ENCODE data around the gene SLC25A22.

SLC25A22 gene

DNA sequence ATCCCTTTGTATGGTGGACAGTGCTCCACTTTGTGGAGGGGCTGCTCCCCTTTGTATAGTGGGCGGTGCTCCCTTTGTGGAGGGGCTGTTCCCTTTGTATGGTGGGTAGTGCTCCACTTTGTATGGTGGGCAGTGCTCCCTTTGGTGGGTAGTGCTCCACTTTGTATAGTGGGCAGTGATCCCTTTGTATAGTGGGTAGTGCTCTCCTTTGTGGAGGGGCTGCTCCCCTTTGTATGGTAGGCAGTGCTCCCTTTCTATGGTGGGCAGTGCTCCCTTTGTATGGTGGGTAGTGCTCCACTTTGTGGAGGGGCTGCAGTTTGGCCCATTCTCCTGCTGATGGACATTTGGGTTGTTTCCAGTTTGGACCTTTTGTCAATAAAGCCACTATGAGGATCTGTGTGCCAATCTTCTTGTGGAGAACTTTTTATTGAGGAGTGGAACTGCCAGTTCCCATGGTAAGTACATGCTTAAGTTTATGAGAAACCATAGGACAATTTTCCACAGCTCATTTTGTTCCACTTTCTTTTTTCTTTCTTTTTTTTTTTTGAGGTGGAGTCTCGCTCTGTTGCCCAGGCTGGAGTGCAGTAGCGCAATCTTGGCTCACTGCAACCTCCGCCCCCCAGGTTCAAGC is 55.4 kb downstream of the SLC25A22 start:
- no peaks in the 10 kb centered on the region for H3K36me3 Mint-ChIP-seq
- DNase-seq (ENCODE audit: low spot score in 2 of 2) (no peak), ATAC-seq (ENCODE audit: low read depth) (no peak)
- no peaks in the 10 kb centered on the region for H3K9me3 Mint-ChIP-seq
- H3K4me1 Mint-ChIP-seq: peaks cover 6% of the 10 kb centered on the region
- peaks cover 6% of the 10 kb centered on the region for H3K27me3 Mint-ChIP-seq
- H3K4me3 Mint-ChIP-seq: no peak overlapping the region
- no peak overlapping the region for H3K27ac Mint-ChIP-seq

DNA sequence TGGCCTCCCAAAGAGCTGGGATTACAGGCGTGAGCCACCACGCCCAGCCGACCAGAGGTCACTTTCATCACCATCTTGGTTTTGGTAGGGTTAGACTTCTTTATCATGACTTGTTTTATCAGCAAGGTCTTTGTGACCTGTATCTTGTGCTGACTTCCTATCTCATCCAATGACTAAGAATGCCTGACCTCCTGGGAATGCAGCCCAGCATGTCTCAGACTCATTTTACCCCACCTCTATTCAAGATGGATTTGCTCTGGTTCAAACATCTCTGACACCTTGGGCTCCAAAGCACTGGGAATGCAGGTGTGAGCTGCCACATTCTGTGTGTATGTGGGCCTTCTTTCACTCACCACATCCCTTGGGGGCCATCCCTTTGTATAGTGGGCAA is 55.9 kb downstream of the SLC25A22 start:
- Mint-ChIP-seq H3K9me3 (no peaks in the 10 kb centered on the region), H3K27ac (no peak overlapping the region), H3K4me1 (peaks cover 10% of the 10 kb centered on the region), H3K27me3 (peaks cover 9% of the 10 kb centered on the region), H3K36me3 (no peaks in the 10 kb centered on the region), H3K4me3 (no peak overlapping the region)
- DNase-seq (ENCODE audit: low spot score in 2 of 2) (no peak), ATAC-seq (ENCODE audit: low read depth) (no peak)
